LHCN-M2 (cell line): ENCODE data around the gene RAX. TPM values are rescaled to one million over a fixed set of nuclear protein-coding genes. Genes with fewer than 3 reads are reported as not detected.

ENCODE experiments used
- total RNA-seq: library from RNA; depleted of rRNA; stranded (reverse); fragments of >200 nt; gene quantifications from 2 replicates; pipeline ENCODE4 v1.2.3, GENCODE V29; 2014; rRNA removed

RAX gene
- total RNA-seq, 1 experiment from 2014 or later, result not detected

Other genes starting within 250 kb of the RAX start
- gene SEC11C, start 133.6 kb downstream of the RAX start, total RNA-seq, result 10.7 and 22.6 TPM in 2 replicates
- gene GRP, start 53.3 kb downstream of the RAX start, total RNA-seq, result not detected in 2 replicates
- not detected in 2 replicates for gene CPLX4, start 45.2 kb upstream of the RAX start, total RNA-seq
- 133 and 138 TPM in 2 replicates for gene LMAN1, start 85.8 kb upstream of the RAX start, total RNA-seq